Endodermal cell (in vitro differentiated cells): ENCODE measurements around the gene SLC25A43. TPM values are rescaled to one million over a fixed set of nuclear protein-coding genes. Genes with fewer than 3 reads are reported as not detected.

Experiments
- DNase-seq: peaks from one replicate; pipeline ENCODE4 v3.0.0-alpha.2; 2017
- H3K27ac ChIP-seq: 2 replicates; pipeline ENCODE4 v1.5.1; 2013; ENCODE audit warnings: mild to moderate bottlenecking, low read depth, low read length, moderate library complexity
- H3K27me3 ChIP-seq: 2 replicates; pipeline ENCODE4 v1.6.1; 2013; ENCODE audit warnings: mild to moderate bottlenecking, low read length, moderate library complexity; ENCODE audit not compliant: insufficient read depth, control insufficient read depth, poor library complexity, severe bottlenecking
- H3K36me3 ChIP-seq: 2 replicates; pipeline ENCODE4 v1.7.0; 2013; ENCODE audit warnings: mild to moderate bottlenecking, low read length, moderate library complexity; ENCODE audit not compliant: control insufficient read depth, insufficient read depth
- H3K4me1 ChIP-seq: one replicate; pipeline ENCODE4 v1.7.0; 2013; ENCODE audit warnings: low read length; ENCODE audit not compliant: control insufficient read depth, insufficient read depth
- H3K4me3 ChIP-seq: 2 replicates; pipeline ENCODE4 v1.5.1; 2013; ENCODE audit warnings: mild to moderate bottlenecking, low read length, moderate library complexity
- H3K9ac ChIP-seq: 2 replicates; pipeline ENCODE4 v1.6.1; 2013; ENCODE audit warnings: mild to moderate bottlenecking, low read length, moderate library complexity; ENCODE audit not compliant: poor library complexity, severe bottlenecking; ENCODE audit errors: extremely low read depth
- H3K9me3 ChIP-seq: 2 replicates; pipeline ENCODE4 v1.6.1; 2013; ENCODE audit warnings: mild to moderate bottlenecking, low read length, moderate library complexity; ENCODE audit not compliant: control insufficient read depth
- H3K27ac Mint-ChIP-seq: 2 replicates; pipeline ENCODE4 v1.8.0; 2020; ENCODE audit warnings: mixed read lengths
- H3K27me3 Mint-ChIP-seq: 2 replicates; pipeline ENCODE4 v1.8.0; 2021; ENCODE audit warnings: mild to moderate bottlenecking, mixed read lengths; ENCODE audit not compliant: insufficient read depth
- H3K36me3 Mint-ChIP-seq: 2 replicates; pipeline ENCODE4 v1.8.0; 2020; ENCODE audit warnings: low read depth, mixed read lengths
- H3K4me1 Mint-ChIP-seq: 2 replicates; pipeline ENCODE4 v1.8.0; 2020; ENCODE audit warnings: mixed read lengths
- H3K4me3 Mint-ChIP-seq: 2 replicates; pipeline ENCODE4 v1.8.0; 2020; ENCODE audit warnings: mild to moderate bottlenecking, moderate library complexity, mixed read lengths
- H3K9me3 Mint-ChIP-seq: 2 replicates; pipeline ENCODE4 v1.8.0; 2020; ENCODE audit warnings: mild to moderate bottlenecking, mixed read lengths
- WGBS, 2 experiments: methylation state at CpG; one replicate each; pipeline versions ENCODE4 v1.1.5 to v1.1.7; 2013; ENCODE audit warnings: missing lambda C conversion rate in 2 of 2, mixed read lengths in 1 of 2; ENCODE audit not compliant: insufficient coverage in 1 of 2, insufficient read length in 1 of 2; 5-methylcytosine and 5-hydroxymethylcytosine counted together
- total RNA-seq, 2 donors: library from RNA; stranded (reverse); fragmentation: NEBNext Ultra II Directional in 1 of 2; extraction: Animal tissue kit (Norgen Biotek cat#: 25700) in 1 of 2; gene quantifications; 2 replicates in 1 of 2; 3 replicates in 1 of 2; pipeline ENCODE4 v1.2.1, GENCODE V29; 2021
- TF ChIP-seq, protein P1 (sequence below): fragments of 200-600 bp; sonication (generic); conservative IDR thresholded peaks from 2 replicates; pipeline ENCODE4 v1.5.0; 2021; ENCODE audit warnings: antibody characterized with exemption, mild to moderate bottlenecking

SLC25A43 gene
- total RNA-seq, 2 donors from 2014 or later = 4.4 to 4.9 TPM

DNA sequence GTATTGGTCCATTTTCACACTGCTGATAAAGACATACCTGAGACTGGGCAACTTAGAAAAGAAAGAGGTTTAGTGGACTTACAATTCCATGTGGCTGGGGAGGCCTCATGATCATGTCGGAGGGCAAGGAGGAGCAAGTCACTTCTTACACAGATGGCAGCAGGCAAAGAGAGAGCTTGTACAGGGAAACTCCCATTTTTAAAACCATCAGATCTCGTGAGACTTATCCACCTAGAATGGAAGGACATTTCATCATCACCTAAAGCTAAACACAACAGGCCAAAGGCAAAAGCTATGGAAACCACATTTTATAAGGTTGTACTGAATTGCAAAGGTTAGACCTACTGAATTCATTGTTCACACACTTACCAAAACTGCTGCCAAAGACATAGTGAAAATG lies 6.0 kb upstream of the SLC25A43 start:
- H3K36me3 Mint-ChIP-seq = no peaks in the 10 kb centered on the region
- TF ChIP-seq, protein P1, sequence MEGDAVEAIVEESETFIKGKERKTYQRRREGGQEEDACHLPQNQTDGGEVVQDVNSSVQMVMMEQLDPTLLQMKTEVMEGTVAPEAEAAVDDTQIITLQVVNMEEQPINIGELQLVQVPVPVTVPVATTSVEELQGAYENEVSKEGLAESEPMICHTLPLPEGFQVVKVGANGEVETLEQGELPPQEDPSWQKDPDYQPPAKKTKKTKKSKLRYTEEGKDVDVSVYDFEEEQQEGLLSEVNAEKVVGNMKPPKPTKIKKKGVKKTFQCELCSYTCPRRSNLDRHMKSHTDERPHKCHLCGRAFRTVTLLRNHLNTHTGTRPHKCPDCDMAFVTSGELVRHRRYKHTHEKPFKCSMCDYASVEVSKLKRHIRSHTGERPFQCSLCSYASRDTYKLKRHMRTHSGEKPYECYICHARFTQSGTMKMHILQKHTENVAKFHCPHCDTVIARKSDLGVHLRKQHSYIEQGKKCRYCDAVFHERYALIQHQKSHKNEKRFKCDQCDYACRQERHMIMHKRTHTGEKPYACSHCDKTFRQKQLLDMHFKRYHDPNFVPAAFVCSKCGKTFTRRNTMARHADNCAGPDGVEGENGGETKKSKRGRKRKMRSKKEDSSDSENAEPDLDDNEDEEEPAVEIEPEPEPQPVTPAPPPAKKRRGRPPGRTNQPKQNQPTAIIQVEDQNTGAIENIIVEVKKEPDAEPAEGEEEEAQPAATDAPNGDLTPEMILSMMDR = no peak
- H3K4me3 ChIP-seq = no peak overlapping the region
- no peak overlapping the region for H3K9ac ChIP-seq
- H3K9me3 Mint-ChIP-seq = peaks cover 73% of the 10 kb centered on the region
- H3K36me3 ChIP-seq = no peaks in the 10 kb centered on the region
- no peak overlapping the region for H3K4me3 Mint-ChIP-seq
- 93% methylated on average over 2 of the region's 2 CpGs; no CpG with 5 or more reads in 1 of the 2 experiments for WGBS, 2 experiments
- no peak for DNase-seq
- H3K9me3 ChIP-seq = no peaks in the 10 kb centered on the region
- peaks cover 3% of the 10 kb centered on the region for H3K4me1 ChIP-seq
- no peak overlapping the region for H3K27ac Mint-ChIP-seq
- no peak overlapping the region for H3K27ac ChIP-seq
- H3K27me3 Mint-ChIP-seq = peaks cover 6% of the 10 kb centered on the region
- H3K27me3 ChIP-seq = no peaks in the 10 kb centered on the region
- peaks cover 12% of the 10 kb centered on the region for H3K4me1 Mint-ChIP-seq

DNA sequence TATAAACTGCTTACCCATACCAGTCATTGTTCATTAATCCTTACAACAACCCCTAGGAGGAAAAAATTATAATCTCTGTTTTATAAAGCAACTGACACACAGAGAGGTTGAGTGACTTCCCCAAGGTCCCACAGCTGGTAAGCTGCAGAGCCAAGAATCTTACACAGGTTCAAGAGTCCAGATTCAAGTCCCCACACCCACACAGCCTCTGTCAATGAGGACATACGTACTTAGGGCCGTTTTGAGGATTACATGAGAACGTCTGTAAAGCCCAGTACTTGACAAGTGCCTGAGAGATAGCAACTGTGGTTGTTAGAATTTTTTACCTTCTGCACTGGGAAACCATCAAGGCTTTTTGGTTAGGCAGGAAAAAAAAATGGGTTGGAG lies 556 bp upstream of the SLC25A43 start:
- Histone ChIP-seq H3K27me3 (no peaks in the 10 kb centered on the region), H3K36me3 (no peaks in the 10 kb centered on the region), H3K4me1 (no peaks in the 10 kb centered on the region), H3K9ac (no peak overlapping the region), H3K4me3 (peak overlapping the region; percentile 68), H3K9me3 (no peaks in the 10 kb centered on the region), H3K27ac (no peak overlapping the region)
- Mint-ChIP-seq H3K27ac (no peak overlapping the region), H3K4me1 (peaks cover 7% of the 10 kb centered on the region), H3K36me3 (no peaks in the 10 kb centered on the region), H3K27me3 (peaks cover 16% of the 10 kb centered on the region), H3K4me3 (peak overlapping the region; percentile 55), H3K9me3 (peaks cover 62% of the 10 kb centered on the region)
- TF ChIP-seq, protein P1 = no peak
- 35 to 39% methylated on average over 3 of the region's 3 CpGs for WGBS, 2 experiments
- DNase-seq = no peak

DNA sequence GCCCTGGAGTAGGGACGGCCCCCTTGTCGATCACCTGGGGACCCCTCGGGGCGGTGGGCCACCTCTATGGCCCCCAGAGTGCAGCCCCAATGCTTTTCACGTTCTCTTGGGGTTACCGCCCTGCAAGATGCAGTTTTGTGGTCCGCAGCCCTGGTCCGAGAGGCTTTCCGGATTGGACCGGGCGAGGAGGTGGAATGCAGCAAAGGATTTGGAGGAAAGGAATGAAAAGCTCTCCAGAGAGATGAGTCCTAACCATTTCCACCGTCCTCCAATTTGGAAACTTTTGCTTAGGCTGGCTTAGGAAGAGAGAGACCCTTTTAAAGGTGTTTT lies 601 bp downstream of the SLC25A43 start:
- H3K27me3 ChIP-seq = no peaks in the 10 kb centered on the region
- H3K36me3 ChIP-seq = no peaks in the 10 kb centered on the region
- peaks cover 16% of the 10 kb centered on the region for H3K27me3 Mint-ChIP-seq
- H3K27ac Mint-ChIP-seq = no peak overlapping the region
- no peaks in the 10 kb centered on the region for H3K36me3 Mint-ChIP-seq
- H3K9ac ChIP-seq = no peak overlapping the region
- peak overlapping the region; percentile 75 for H3K4me3 ChIP-seq
- no peaks in the 10 kb centered on the region for H3K9me3 ChIP-seq
- H3K27ac ChIP-seq = no peak overlapping the region
- no peak for DNase-seq
- H3K4me3 Mint-ChIP-seq = peak overlapping the region; percentile 55
- 10% methylated on average over 12 of the region's 12 CpGs; no CpG with 5 or more reads in 1 of the 2 experiments for WGBS, 2 experiments
- H3K9me3 Mint-ChIP-seq = peaks cover 62% of the 10 kb centered on the region
- TF ChIP-seq, protein P1 = no peak
- H3K4me1 Mint-ChIP-seq = peaks cover 7% of the 10 kb centered on the region
- no peaks in the 10 kb centered on the region for H3K4me1 ChIP-seq
